ENCODE results near the gene ABLIM3.

- TF ChIP-seq YY1 (IDR thresholded peaks at IDR 0.05; ENCODE audit: low read depth) (no peak), TCF12 (IDR thresholded peaks at IDR 0.05) (no peak), RCOR1 (IDR thresholded peaks at IDR 0.05; ENCODE audit: low read length) (no peak), RFX5 (IDR thresholded peaks at IDR 0.05; ENCODE audit: low read length) (no peak)
These were observed 158.3 kb downstream of the ABLIM3 start for GRCh38 chr5:149299451-149300054.
